C4-2B (cell line): Measurements from ENCODE around the gene CACNB2.

Experiments used
- CTCF ChIP-seq: fragments of 450-650 bp; conservative IDR thresholded peaks from 2 replicates; pipeline ENCODE4 v1.5.1; 2017; ENCODE audit warnings: mild to moderate bottlenecking
- ZFX ChIP-seq: fragments of 450-650 bp; IDR thresholded peaks from 2 replicates; pipeline ENCODE4 v1.6.1; 2017

GRCh38 chr10:18508587-18508986 lies 368.4 kb downstream of the CACNB2 start:
- TF ChIP-seq CTCF (no peak), ZFX (no peak)
